H4 (cell line): ENCODE measurements around the gene TMEM59L. TPM values are rescaled to one million over a fixed set of nuclear protein-coding genes. Genes with fewer than 3 reads are reported as not detected.
"Not testable (repeated sequence)": the region's sequence is repeated elsewhere in the genome, so short reads cannot be mapped to it uniquely, and the experiment has no call there.

Experiments
- DNase-seq: peaks from one replicate; pipeline ENCODE4 v3.0.0-alpha.2; 2015; ENCODE audit warnings: low spot score
- total RNA-seq: library from RNA; depleted of rRNA; stranded (reverse); fragments of >200 nt; shearing (Covaris generic); gene quantifications from 2 replicates; pipeline ENCODE4 v1.2.3, GENCODE V29; 2014; rRNA removed

The TMEM59L gene
- total RNA-seq = 1.2 and 3.2 TPM in 2 replicates

GRCh38 chr19:18612772-18613588 is at the start of gene TMEM59L:
TSS of gene TMEM59L (plus strand) at chr19:18612870. CDS start at chr19:18612959, 89 bp downstream.
- no peak for DNase-seq

- DNase-seq = no peak
Measured at GRCh38 chr19:18566953-18567352, 45.7 kb upstream of the TMEM59L start.

GRCh38 chr19:18568367-18568766 is 44.3 kb upstream of the TMEM59L start:
- DNase-seq = no peak

GRCh38 chr19:18571564-18572344 is 40.9 kb upstream of the TMEM59L start, which contains the start of gene UBA52:
TSS of gene UBA52 (plus strand) at chr19:18571857. CDS start at chr19:18573301, 1,444 bp downstream.
- peak; percentile 97 for DNase-seq

- no peak for DNase-seq
Measured at GRCh38 chr19:18574691-18575291, 37.9 kb upstream of the TMEM59L start.

- DNase-seq = no peak
Measured at GRCh38 chr19:18576383-18576782, 36.3 kb upstream of the TMEM59L start.

GRCh38 chr19:18577365-18577914 is 35.2 kb upstream of the TMEM59L start:
- no peak for DNase-seq

- no peak for DNase-seq
Measured at GRCh38 chr19:18580311-18580710, 32.4 kb upstream of the TMEM59L start.

- no peak for DNase-seq
Measured at GRCh38 chr19:18586306-18586705, 26.4 kb upstream of the TMEM59L start.

- no peak for DNase-seq
Measured at GRCh38 chr19:18587561-18587960, 25.1 kb upstream of the TMEM59L start.

GRCh38 chr19:18587962-18588610 is 24.6 kb upstream of the TMEM59L start:
- DNase-seq = no peak

GRCh38 chr19:18588611-18589379 is 23.9 kb upstream of the TMEM59L start, which contains the start of gene REX1BD:
TSS of gene REX1BD (plus strand) at chr19:18588798. CDS start at chr19:18588802, 4 bp downstream.
- DNase-seq = peak; percentile 81

GRCh38 chr19:18589380-18590272 is 23.0 kb upstream of the TMEM59L start:
- DNase-seq = peak; percentile 59

GRCh38 chr19:18590273-18591272 is 22.1 kb upstream of the TMEM59L start:
- no peak for DNase-seq

- no peak for DNase-seq
Measured at GRCh38 chr19:18591735-18592385, 20.8 kb upstream of the TMEM59L start.

GRCh38 chr19:18592732-18593131 is 19.9 kb upstream of the TMEM59L start:
- DNase-seq = not testable (repeated sequence)

- no peak for DNase-seq
Measured at GRCh38 chr19:18593367-18594095, 19.1 kb upstream of the TMEM59L start.
